Cardiac septum (tissue), 1 donor: Measurements from ENCODE around the gene GNAZ. TPM values are rescaled to one million over a fixed set of nuclear protein-coding genes. Genes with fewer than 3 reads are reported as not detected.

Source experiments
- DNase-seq: peaks from one replicate; pipeline ENCODE4 v3.0.0-alpha.2; 2020; ENCODE audit warnings: low spot score
- intact Hi-C: fragments of 100-400 bp; cut with DNase I; formaldehyde crosslinking; loops from one replicate; pipeline ENCODE4 v1.14.0; 2022
- total RNA-seq: library from RNA; stranded (reverse); fragmentation: NEBNext Ultra II Directional; extraction: Animal tissue kit (Norgen Biotek cat#: 25700); gene quantifications from one replicate; pipeline ENCODE4 v1.2.1, GENCODE V29; 2021
- donor health status: DM: no; HTN: no; CAD: no.

The GNAZ gene
- total RNA-seq, 1 donor from 2014 or later, result 2.2 TPM

DNA sequence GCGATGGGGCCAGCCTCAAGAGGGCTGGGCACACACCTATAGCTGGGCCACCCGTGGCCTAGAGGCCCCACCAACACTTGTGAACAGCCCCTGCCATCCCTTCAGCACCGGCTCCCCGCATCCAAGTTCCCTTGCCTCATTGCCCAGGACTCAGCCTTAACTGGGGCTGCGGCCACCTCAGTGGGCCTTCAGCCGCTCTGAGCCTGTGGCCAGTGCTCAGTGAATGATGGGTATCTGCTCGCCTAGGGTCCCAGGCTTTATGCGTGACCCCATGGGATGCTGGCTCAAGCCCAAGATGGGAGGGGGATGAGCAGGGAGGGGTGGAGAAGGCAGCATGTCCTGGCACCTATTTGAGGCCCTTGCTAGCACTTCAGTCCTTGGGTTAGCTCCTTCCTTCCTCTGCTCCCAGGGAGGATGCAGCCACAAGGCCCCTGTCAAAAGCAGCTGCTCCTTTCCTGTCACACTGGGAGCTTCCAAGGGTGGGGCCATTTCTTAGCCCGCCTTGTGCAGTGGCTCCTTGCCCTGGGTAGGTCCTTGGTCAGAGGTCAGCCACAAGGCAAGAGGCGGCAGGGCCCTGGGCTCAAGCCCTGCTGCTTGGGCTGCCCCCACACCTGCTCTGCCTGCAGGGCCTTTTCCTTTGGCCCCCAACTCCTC is 31.8 kb downstream of the GNAZ start:
- no peak for DNase-seq
- intact Hi-C loops, result no loop called here

GRCh38 chr22:23102776-23103175 is 32.5 kb downstream of the GNAZ start:
- no peak for DNase-seq

DNA sequence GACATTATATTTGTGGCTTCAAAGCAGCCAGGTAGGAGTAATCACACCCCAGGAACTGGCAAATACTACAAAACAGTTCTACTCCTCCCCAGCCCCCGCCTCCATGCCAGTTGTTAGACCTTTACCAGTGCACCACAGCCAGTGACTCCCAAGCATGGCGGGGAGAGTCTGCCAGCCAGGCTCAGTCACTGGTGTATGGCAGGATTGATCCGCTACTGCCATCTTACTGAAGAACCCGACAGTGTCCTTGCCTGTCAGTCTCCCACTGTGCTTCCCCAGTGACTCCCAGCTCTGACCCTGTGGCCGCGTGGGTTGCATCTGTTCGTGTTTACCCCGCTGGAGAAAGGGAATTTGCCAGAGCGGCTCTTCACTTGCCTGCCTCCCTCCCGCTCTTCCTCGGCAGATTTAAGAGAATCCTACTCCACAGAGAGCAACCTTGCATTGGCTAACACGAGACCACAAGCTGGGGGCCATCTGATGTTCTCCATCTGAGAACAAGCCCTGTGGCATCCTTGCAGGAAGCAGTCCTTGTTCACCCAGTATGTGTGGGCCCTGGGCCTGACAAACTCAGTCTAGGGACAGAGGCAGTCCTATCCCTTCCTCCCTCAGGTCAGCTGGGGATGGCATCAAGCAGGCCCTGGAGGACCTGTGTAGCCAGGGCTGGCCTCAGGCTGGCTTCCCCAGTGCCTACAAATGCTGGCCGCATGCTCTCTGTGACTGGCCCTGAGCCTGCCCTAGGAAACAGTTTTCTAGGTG is 33.1 kb downstream of the GNAZ start:
- DNase-seq, result no peak
- intact Hi-C loops, result no loop called here

More at GRCh38 chr22:23102776-23103175, 32.5 kb downstream of the GNAZ start:
- intact Hi-C loops, result no loop called here

DNA sequence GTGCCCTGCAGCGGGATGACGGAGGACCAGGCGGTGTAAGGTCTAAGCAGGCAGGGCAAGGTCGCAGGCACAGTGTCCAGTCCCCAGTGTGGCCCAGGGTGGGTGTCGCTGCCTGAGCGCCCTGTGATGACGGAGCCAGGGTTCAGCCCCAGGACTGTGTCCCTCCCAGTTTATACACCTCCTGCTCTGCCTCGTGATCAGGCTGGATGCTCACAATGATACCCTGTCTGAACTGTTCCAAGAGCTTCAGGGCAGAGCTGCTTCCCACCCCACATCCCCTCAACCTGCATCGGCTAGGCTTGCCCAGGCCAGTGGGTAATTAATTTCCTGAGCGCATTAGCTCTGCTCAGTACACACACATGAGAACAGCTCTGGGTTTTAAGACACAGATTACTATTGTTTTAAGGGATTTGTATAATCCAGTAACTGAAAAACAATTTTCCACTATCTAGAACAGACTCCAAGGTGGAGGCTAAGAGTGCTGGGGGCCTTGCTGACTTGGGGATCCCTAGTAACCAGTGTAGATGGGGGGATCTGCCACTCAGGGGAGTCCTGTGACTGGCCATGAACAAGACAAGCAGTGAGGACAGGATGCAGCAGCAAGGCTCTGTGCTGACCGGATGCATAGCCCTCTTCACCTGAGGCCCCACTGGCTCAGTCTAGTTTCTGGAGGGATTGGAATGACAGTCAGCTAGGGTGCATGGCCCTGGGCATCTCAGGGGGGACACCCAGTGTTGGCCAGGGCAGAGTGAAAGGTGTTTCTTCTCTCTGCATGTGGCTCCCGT is 34.1 kb downstream of the GNAZ start:
- intact Hi-C loops, result no loop called here
- DNase-seq, result no peak

DNA sequence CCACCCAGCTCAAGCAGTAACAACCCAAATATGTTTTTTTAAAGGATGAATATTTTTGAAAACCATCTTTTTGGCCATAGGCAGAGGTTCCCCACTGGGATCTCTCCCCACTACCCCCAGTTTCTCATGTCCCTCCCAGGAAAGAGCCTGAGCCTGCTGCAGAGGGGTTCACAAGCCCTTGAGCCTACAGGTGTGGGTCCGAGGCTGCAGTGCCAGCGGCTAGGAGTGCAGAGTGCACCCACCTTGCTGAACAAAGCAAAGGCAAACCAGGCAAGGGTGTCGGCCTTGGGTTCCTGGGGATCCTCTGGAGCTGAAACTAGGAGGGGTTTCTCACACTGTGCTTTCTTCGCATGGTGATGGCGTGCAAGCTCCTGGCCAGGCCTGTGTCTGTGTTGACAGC is 35.0 kb downstream of the GNAZ start:
- intact Hi-C loops, result no loop called here
- no peak for DNase-seq

- no peak for DNase-seq
- intact Hi-C loops, result no loop called here
Measured at GRCh38 chr22:23105919-23106318, 35.6 kb downstream of the GNAZ start.

DNA sequence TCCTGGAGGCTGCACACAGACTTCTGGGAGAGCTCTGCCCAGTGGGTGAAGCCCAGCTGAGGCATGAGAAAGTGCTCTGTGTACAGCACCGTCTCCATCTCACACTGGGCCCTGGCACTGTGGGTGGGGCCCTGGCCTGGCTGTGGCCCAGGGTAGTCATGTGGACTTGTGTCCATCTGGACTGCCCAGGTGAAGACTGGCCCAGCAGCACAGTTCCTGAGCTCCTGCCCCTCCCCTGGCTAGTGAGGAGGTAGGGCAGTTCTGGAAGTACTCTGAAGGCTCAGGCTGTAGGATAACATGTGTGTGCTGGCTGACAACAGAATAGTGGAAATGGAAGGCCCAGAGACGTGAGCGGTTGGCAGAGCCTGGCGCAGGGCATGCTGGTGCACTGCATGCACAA is 36.0 kb downstream of the GNAZ start:
- DNase-seq, result no peak
- intact Hi-C loops, result no loop called here

GRCh38 chr22:23106906-23107367 is 36.6 kb downstream of the GNAZ start:
- no peak for DNase-seq
- intact Hi-C loops, result no loop called here

DNA sequence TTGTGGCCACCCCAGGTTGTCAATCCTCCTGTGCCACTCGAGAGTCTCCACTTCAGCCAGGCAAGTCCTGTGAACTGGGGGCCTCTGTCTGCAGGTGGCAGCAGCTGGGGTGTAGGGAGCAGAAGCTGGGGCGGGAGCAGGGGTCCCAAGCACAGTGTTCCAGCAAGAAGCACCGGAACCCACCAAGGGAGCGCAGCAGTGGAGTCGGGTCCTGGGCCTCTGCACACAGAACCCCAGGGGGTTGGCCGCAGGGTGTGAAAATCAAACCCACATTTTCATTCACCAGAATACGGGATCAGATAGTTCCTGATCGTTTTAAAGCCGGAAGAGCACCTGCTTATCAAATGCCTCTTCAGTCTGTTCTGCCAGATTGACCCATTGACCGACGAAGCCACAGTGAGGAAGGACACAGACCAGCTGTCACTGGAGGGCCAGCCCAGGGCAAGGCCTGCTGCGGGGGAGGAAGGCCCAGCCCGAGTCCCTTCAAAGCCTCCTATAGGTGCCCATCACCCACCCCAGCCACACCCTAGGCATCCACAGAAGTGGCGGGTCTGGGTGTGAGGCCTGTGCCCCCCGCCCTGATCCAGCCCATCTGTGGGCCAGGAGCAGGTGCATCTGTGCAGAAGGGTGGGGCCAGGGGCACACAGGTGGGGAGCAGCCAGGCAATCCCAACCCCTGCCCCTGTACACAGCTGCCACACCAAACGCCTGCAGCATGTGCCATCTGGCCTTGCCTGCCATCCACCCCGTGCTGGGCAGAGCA is 37.3 kb downstream of the GNAZ start:
- no peak for DNase-seq
- intact Hi-C loops, result no loop called here

DNA sequence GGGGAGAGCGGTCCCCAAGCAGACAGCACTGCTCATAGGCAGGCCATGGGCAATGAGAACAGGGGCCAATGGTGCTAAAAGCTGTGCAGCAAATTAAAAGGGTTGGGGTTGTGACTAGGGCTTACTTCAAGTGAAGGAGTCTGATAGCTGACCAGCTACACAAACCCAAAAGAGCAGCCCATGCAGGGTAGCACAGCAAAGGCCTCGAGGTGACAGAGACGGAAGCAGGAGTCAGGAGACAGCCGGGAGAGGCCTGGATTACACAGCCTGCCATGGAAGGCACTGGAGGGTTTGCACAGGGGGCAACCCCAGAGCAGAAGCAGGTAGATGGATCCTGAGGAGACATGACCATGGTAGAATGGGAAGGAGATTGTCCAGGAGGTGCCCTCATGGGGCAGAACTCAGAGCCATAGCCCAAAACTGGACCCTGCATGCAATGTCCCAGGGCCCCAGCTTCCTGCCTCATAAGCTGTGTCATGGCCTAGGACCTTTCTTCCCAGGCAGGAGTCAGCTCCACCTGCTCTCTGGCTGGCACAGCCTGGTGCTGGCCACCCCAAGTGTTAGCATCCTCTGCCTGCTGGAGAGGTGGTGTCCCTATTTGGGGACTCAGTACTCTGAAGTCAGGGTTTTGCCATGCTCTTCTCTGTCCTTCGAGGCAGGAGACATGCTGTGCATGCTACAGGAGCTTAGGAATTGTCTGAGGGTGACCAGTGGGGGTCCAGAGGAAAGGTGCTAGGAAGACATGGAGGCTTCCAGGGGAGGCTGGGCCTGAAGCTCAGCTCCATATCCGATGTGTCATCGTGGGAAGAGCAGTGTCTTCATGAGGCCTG is 38.1 kb downstream of the GNAZ start:
- intact Hi-C loops, result no loop called here
- no peak for DNase-seq

DNA sequence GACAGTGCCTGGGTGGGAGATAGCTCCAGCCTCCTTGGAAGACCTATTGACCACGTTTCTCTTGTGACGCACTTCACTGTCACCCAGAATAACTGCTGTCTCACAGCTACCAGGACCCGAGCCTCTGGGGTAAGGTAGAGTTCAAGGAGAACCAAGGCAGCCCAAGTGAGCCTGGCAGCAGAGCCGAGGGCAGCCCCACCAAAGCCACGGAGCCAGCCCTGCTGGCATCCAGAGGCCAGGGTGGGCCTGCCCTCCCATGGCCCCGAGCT is 38.7 kb downstream of the GNAZ start:
- no peak for DNase-seq
- intact Hi-C loops, result no loop called here

DNA sequence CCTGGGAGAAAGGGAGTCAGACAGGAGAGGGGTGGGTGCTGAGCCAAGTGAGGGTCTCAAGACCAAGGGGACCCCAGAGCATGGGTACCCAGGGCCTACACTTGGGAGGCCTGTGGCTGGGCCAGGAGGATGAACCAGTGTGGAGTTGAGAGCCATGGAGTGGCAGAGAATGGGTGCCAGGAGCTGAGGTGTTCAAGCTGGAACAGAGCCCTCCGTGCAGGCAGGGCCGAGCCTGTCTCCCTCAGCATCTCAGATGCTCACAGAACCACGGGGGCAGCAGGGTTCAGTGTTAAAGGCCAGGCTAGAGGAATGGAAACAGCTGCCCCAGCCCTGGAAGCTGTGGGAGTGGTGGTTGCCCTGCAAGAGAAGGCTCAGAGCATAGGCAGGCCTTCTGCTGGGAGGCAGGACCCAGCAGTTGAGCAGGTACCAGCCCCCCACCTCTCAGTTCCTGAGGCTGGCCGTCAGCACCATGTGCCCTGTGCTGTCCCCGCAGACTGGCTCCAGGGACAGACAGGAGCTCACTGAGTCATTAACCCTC is 39.2 kb downstream of the GNAZ start:
- DNase-seq, result no peak
- intact Hi-C loops, result no loop called here

DNA sequence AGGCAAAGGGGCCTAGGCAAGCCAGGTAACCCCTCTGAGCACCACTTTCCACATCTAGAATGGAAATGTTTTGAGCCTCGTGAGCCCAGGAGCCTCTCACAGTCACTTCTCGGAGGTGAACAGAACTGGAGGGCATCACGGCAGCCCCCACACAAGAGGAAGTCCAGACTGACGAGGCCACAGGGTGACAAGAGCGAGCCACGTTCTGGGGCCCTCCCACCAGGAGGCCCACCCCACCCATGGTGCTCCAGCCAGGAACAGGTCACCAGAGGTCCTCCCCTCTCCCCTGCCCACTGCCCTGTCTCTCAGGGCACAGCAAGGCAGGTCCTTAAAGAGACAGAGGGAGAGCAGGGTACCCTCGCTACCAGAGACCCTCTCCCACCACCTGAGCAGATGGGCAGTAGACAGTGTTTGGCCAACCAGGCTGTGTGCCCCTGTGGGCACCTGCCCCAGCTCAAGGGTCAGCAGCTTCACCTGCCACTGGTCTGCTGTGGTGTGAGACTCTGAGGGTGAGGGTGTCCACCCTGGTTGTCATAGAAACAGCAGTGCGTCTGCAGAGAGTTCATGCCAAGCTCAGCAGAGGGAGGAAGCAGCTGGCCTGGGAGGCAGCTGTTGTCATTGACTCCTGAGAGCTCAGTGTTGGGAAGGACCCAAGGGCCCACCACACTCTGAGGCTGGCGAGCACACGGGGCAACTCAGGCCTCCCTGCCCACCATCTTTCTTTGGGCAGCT is 40.0 kb downstream of the GNAZ start:
- DNase-seq, result no peak
- intact Hi-C loops, result no loop called here

- no peak for DNase-seq
- intact Hi-C loops, result no loop called here
Measured at GRCh38 chr22:23110922-23111527, 40.7 kb downstream of the GNAZ start.

- DNase-seq, result no peak
- intact Hi-C loops, result no loop called here
Measured at GRCh38 chr22:23112472-23113012, 42.2 kb downstream of the GNAZ start.

GRCh38 chr22:23113067-23113846 is 42.9 kb downstream of the GNAZ start:
- intact Hi-C loops, result no loop called here
- DNase-seq, result no peak
